Effector memory CD4-positive, alpha-beta T cell (primary cell): Measurements from ENCODE around the gene PASK.
A peak's percentile ranks its signal among the peaks of the same experiment; 100 is the strongest.
"Not testable (repeated sequence)": the region's sequence is repeated elsewhere in the genome, so short reads cannot be mapped to it uniquely, and the experiment has no call there.

Experiments
- DNase-seq, 3 donors: peaks; one replicate each; pipeline ENCODE4 v3.0.0-alpha.2; 2020
- H3K27ac ChIP-seq: 2 replicates; pipeline ENCODE4 v1.7.0; 2013; ENCODE audit warnings: mild to moderate bottlenecking, low read length, moderate library complexity; ENCODE audit not compliant: insufficient read depth, poor library complexity, severe bottlenecking
- H3K27me3 ChIP-seq: replicated peaks from 2 replicates; pipeline ENCODE4 v1.7.0; 2013; ENCODE audit warnings: mild to moderate bottlenecking, low read length; ENCODE audit not compliant: insufficient read depth, control insufficient read depth, poor library complexity, severe bottlenecking
- H3K36me3 ChIP-seq: 2 replicates; pipeline ENCODE4 v1.7.0; 2013; ENCODE audit warnings: mild to moderate bottlenecking, low read length, moderate library complexity; ENCODE audit not compliant: control insufficient read depth, insufficient read depth
- H3K4me1 ChIP-seq: 2 replicates; pipeline ENCODE4 v1.7.0; 2013; ENCODE audit warnings: low read length, mild to moderate bottlenecking; ENCODE audit not compliant: control insufficient read depth, insufficient read depth, poor library complexity, severe bottlenecking
- H3K4me3 ChIP-seq: 2 replicates; pipeline ENCODE4 v1.7.0; 2013; ENCODE audit warnings: low read length, low read depth, mild to moderate bottlenecking; ENCODE audit not compliant: insufficient read depth, poor library complexity, severe bottlenecking
- H3K9me3 ChIP-seq: 2 replicates; pipeline ENCODE4 v1.7.0; 2013; ENCODE audit warnings: mild to moderate bottlenecking, low read length, moderate library complexity; ENCODE audit not compliant: control insufficient read depth
- total RNA-seq, 3 donors: gene quantifications; one replicate each; lab custom pipeline; 2026; lab: John Stamatoyannopoulos, UW

Gene PASK
- total RNA-seq, result 83.5 to 176 (median 86.2) reads per million in 3 donors

DNA sequence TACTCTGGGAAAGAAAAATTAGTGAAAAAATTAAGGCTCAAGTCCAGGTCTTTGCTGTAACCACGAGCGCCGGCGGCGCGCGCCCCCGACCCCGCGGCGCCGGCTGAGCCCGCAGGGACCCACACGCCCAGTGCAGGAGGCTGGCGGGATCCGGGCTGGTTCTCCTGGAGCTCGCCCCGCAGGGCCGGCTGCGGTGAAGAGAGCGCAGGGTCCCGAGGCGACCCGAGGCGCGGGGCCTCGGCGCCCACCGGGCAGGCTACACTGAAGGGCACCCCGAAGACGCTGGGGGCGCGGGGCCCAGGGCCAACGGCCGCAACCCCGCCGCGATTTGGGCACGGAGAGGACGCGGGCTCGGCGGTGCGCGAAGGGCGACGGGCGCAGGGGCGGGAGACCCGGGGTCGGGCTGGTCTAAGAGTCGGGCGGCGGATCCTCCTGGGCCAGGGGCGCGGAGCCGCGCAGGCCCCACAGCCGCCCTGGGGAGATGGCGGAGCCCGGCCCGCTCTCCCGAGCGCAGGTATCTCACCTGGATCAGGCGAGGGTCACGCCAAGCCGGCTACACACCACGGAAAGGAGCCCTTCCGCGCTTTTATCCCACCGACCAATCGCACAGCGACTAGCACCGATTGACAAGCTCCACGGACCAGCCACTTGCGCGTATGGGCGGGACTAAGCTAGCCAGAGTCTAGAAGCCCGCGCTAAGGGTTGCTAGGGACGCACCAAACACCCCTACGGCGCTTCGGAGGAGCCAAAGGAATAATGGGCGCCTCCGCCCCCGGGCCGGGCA lies at the start of gene PASK:
Gene PASK (minus strand): TSS at position 582 of the 784 bp plus-strand sequence. CDS start 6,440 bp downstream, outside the sequence.
- peak within 1 kb of the TSS; percentile 72 for H3K27ac ChIP-seq
- DNase-seq, result peak; percentile 84 to 92 (median 89)
- H3K27me3 ChIP-seq, result no peaks in the 10 kb centered on the region
- H3K4me3 ChIP-seq, result peak within 1 kb of the TSS; percentile 92
- H3K4me1 ChIP-seq, result peaks cover 17% of the 10 kb centered on the region
- no peaks in the 10 kb centered on the region for H3K9me3 ChIP-seq
- H3K36me3 ChIP-seq, result no peaks in the 10 kb centered on the region

DNA sequence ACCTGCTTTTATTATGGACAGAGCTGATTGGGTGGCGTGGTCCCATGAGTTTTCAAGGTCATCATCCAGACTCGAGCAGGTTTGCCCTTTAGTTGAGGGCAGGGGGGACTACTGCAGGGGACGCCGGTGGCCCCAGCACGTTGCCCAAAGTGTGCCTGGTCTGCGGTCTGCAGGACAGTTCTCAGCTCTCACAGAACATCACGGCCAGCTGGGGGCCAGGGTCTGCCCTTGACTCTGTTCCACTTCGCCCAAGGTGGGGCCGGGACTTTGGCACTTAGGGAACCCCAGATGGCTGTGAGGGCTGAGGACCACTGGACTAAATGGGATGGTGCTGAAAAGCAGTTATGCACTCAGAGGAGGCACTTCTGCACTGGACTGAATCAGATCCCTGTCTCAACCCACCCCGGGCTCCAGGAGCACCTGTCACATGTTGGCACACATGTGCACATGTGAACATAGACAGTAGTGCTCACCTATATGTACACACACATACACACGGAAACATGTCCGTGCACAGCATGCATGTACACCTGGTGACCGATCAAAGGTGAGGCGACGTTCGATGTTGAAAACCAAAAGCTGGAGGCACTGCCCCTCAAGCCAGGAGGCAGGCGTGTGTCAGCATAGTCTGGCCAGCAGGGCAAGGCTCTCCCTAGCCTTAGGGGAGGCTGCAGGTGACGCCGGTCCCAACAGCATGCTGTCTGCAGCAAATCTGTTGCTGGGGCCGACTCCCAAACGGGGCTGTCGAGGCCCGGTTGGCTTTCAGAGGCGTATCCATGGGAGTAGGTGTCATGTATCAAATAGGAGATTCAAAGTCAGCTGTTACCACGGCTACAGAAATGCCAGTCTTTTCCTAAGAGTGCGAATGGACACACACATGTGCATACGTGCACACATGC lies 49.4 kb upstream of the PASK start:
- H3K27ac ChIP-seq, result no peak overlapping the region
- no peak for DNase-seq

DNA sequence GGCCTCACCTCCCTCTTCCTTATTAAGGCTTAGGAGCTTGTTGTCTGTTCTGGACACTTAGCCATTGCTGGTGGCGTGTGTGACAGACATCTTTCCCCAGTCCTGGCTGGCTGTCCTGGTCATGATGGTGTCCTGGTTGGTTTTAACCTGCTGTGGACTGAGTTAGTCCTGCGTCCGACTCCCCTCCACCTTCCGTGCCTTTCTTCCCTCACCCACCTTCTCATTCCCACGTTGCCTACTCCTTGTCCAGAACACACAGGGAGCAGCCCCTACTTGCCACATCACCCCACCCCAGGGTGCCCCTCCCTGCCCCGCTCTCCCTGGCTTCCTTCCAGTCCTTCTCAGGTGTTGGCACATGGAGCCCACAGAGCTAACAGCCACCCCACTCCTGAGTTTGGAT lies 48.7 kb upstream of the PASK start:
- no peak for DNase-seq
- Histone ChIP-seq H3K9me3 (no peaks in the 10 kb centered on the region), H3K27me3 (no peaks in the 10 kb centered on the region), H3K4me1 (no peaks in the 10 kb centered on the region), H3K4me3 (no peak overlapping the region), H3K27ac (no peak overlapping the region), H3K36me3 (no peaks in the 10 kb centered on the region)

More for the DNA sequence above, 49.4 kb upstream of the PASK start:
- no peaks in the 10 kb centered on the region for H3K27me3 ChIP-seq
- no peaks in the 10 kb centered on the region for H3K36me3 ChIP-seq
- H3K4me3 ChIP-seq, result no peak overlapping the region
- no peaks in the 10 kb centered on the region for H3K9me3 ChIP-seq
- H3K4me1 ChIP-seq, result no peaks in the 10 kb centered on the region

DNA sequence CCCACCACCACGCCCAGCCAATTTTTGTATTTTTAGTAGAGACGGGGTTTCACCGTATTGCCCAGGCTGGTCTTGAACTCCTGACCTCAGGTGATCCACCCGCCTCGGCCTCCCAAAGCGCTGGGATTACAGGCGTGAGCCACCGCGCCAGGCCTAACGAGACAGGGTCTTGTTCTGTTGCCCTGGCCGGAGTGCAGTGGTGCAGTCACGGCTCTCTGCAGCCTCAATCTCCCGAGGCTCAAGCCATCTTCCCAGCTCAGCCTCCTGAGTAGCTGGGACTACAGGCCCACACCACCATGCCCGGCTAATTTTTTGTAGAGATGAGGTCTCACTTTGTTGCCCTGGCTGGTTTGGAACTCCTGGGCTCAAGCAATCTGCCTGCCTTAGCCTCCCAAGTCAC lies 48.0 kb upstream of the PASK start:
- H3K36me3 ChIP-seq, H3K9me3 ChIP-seq, H3K27ac ChIP-seq, H3K27me3 ChIP-seq, H3K4me1 ChIP-seq, H3K4me3 ChIP-seq, DNase-seq: not testable (repeated sequence)

DNA sequence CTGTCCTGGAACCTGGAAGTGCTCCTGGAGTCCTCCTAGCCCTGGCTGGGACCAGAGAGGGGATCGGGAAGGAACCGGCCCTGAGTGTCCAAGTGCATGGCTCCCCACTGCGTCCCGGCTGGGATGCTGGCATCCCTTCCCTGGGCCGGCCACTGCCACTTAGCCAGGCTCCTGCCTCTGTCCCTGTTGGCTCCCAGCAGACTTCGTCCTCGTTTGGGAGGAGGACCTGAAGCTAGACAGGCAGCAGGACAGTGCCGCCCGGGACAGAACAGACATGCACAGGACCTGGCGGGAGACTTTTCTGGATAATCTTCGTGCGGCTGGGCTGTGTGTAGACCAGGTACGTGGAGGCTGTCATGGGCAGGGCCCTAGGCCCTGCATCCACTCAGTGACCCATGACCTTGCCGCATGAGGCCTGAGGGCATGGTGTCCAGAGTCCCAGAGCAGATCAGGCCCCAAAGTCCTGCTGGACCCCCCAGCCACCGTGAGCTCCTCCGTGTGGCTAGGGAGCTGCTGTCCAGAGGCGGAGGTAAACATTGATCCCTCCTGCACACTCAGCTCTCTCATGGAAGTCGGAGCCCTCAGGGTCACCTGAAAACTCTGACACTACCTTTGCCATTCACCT lies 46.3 kb upstream of the PASK start:
- H3K4me1 ChIP-seq, result no peaks in the 10 kb centered on the region
- H3K27me3 ChIP-seq, result no peaks in the 10 kb centered on the region
- no peaks in the 10 kb centered on the region for H3K36me3 ChIP-seq
- H3K4me3 ChIP-seq, result no peak overlapping the region
- no peak overlapping the region for H3K27ac ChIP-seq
- no peak for DNase-seq
- no peaks in the 10 kb centered on the region for H3K9me3 ChIP-seq

DNA sequence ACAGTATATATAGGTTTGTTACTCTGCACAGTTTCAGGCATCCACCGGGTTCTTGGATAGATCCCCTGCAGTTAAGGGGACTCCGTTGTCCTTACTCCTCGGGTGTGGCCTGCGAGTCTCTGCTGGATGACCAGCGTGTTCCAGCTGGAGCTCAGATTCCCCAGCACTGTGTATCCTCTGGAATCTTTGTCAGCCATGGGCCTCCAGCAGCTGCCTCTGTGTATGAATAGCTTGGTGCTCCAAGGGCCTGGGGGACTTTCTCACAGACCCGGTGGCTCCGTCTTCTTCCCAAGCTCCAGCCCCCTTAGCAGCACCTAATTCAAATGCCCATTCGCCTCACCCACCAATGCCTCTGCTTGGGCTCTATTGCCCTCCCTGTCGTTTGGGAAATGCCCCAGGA lies 45.5 kb upstream of the PASK start:
- Histone ChIP-seq H3K27ac (no peak overlapping the region), H3K9me3 (no peaks in the 10 kb centered on the region), H3K36me3 (no peaks in the 10 kb centered on the region), H3K4me3 (no peak overlapping the region), H3K27me3 (no peaks in the 10 kb centered on the region), H3K4me1 (no peaks in the 10 kb centered on the region)
- DNase-seq, result no peak

DNA sequence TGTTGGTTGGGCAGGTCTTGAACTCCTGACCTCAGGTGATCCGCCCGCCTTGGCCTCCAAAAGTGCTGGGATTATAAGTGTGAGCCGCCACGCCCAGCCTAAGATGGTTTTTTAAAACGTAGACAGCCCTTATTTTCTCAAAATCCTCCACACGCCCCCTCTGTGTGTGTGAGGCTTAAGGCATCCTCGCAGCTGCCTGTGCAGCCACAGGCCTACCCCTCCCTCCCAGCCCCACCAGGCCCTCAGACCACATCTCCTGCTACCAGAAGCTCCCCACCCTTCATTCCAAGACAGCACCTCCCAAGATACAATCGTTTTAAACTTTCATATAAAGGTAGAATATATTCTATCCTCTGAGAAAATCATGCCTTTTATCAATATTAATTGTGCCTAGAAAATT lies 44.0 kb upstream of the PASK start:
- Histone ChIP-seq H3K4me1 (no peaks in the 10 kb centered on the region), H3K27me3 (no peaks in the 10 kb centered on the region), H3K9me3 (no peaks in the 10 kb centered on the region), H3K27ac (no peak overlapping the region), H3K4me3 (no peak overlapping the region), H3K36me3 (no peaks in the 10 kb centered on the region)
- DNase-seq, result no peak

DNA sequence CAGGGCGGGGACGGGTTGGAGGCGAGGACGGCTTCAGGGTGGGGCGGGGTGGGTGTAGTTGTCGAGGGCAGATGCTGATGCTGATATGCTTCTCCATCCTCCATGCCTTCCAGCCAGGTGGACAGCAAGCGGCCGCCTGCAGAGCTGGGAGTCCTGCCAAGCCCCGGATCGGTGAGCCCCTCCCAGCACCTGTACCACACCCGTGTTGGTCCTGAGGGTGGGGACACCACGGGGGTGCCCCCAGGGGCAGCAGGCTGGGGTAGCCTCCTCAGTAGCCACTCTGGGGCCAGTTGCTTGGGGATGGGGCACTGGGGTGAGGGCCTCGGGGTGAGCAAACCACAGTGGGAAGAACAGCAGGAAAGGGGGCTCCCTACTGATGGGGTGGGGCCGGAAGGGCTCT lies 41.8 kb upstream of the PASK start:
- H3K9me3 ChIP-seq, result no peaks in the 10 kb centered on the region
- H3K27me3 ChIP-seq, result no peaks in the 10 kb centered on the region
- no peak overlapping the region for H3K27ac ChIP-seq
- no peak for DNase-seq
- H3K4me1 ChIP-seq, result no peaks in the 10 kb centered on the region
- H3K4me3 ChIP-seq, result no peak overlapping the region
- H3K36me3 ChIP-seq, result no peaks in the 10 kb centered on the region

DNA sequence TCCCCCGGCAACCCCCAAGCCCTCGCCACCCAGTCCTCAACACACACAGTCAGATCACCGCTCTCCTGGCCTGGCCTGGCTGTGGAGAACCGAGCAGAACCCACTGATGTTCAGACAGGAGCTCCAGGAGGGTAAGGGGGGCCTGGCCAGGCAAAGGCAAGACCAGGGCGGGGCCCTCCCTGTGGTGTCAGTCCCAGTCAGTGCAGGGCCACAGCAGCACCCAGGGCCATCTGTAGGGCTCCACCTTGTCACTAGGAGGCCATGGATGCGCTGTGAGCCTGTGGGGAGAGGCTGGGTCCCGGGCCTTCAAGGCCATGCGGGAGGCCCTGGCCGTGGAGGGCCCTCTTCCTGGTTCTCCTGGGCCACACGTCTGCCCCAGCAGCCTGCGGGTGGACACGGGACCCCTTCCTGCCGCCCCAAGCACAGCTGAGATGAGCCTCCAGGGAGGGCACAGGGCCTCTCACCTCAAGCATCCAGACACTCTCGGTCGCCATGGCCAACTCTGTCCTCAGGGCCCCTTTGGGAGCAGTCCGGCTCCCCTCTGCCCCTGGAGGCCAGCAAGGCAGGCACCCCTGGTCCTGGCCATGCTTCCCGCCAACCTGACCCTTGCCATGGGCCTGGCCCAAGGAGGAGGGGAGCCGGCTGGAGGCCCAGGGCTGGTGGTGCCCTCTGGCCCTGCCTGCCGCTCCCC lies 41.2 kb upstream of the PASK start:
- no peak for DNase-seq
- H3K4me3 ChIP-seq, result no peak overlapping the region
- no peak overlapping the region for H3K27ac ChIP-seq
- H3K27me3 ChIP-seq, result no peaks in the 10 kb centered on the region
- no peaks in the 10 kb centered on the region for H3K4me1 ChIP-seq
- H3K36me3 ChIP-seq, result no peaks in the 10 kb centered on the region
- H3K9me3 ChIP-seq, result no peaks in the 10 kb centered on the region
